IMR-90 (cell line): ENCODE data around the gene EHD4. TPM values are rescaled to one million over a fixed set of nuclear protein-coding genes. Genes with fewer than 3 reads are reported as not detected.
A peak's percentile ranks its signal among the peaks of the same experiment; 100 is the strongest.

ENCODE experiments used
- ATAC-seq: fragments of 200-7000 bp; cut with Tn5 transposase; 2 replicates; pipeline ENCODE4 v1.9.1; 2020; ENCODE audit warnings: low read depth, mild to moderate bottlenecking, moderate library complexity
- BruUV-seq: library from RNA; stranded (reverse); fragments of 400-500 nt; replicated peaks from 2 replicates; lab custom pipeline; 2021; lab: Mats Ljungman, UMichigan
- CTCF ChIA-PET: fragments of 300-600 bp; formaldehyde crosslinking; extraction: SDS; loops from one replicate; lab custom pipeline; 2021; ENCODE audit warnings: antibody characterized with exemption; lab: Yijun Ruan, JAX
- POLR2A ChIA-PET: fragments of 300-600 bp; sonication (Branson Sonifier 250); formaldehyde crosslinking; loops from one replicate; lab custom pipeline; 2022; ENCODE audit warnings: antibody characterized with exemption; ENCODE audit not compliant: unreplicated experiment; lab: Charles Lee
- DNase-seq: peaks from one replicate; pipeline ENCODE4 v3.0.0; 2013
- H2AFZ ChIP-seq: replicated peaks from 2 replicates; pipeline ENCODE3; 2013; ENCODE audit warnings: low read length, mild to moderate bottlenecking; ENCODE audit not compliant: poor library complexity
- H2AK5ac ChIP-seq: 2 replicates; pipeline ENCODE4 v1.6.1; 2013; ENCODE audit warnings: low read depth, low read length, inconsistent platforms
- H2AK9ac ChIP-seq: replicated peaks from 2 replicates; pipeline ENCODE3; 2013; ENCODE audit warnings: mild to moderate bottlenecking, low read depth, low read length, moderate library complexity; ENCODE audit not compliant: poor library complexity
- H2BK120ac ChIP-seq: 2 replicates; pipeline ENCODE4 v1.6.1; 2013; ENCODE audit warnings: low read depth, low read length, inconsistent platforms
- H2BK15ac ChIP-seq: 3 replicates; pipeline ENCODE4 v1.6.1; 2013; ENCODE audit warnings: low read depth, low read length, inconsistent platforms
- H2BK20ac ChIP-seq: 2 replicates; pipeline ENCODE4 v1.6.1; 2013; ENCODE audit warnings: low read depth, mild to moderate bottlenecking, inconsistent platforms, low read length, moderate library complexity
- H2BK5ac ChIP-seq: 2 replicates; pipeline ENCODE4 v1.6.1; 2013; ENCODE audit warnings: mild to moderate bottlenecking, low read depth, low read length, inconsistent platforms; ENCODE audit not compliant: poor library complexity, severe bottlenecking
- H3K14ac ChIP-seq: replicated peaks from 2 replicates; pipeline ENCODE4 v1.6.1; 2013; ENCODE audit warnings: low read depth, low read length, inconsistent platforms
- H3K18ac ChIP-seq: 2 replicates; pipeline ENCODE4 v1.6.1; 2013; ENCODE audit warnings: low read depth, low read length, control low read depth
- H3K23ac ChIP-seq: 2 replicates; pipeline ENCODE4 v1.6.1; 2013; ENCODE audit warnings: low read depth, low read length, inconsistent platforms
- H3K27ac ChIP-seq: 2 replicates; pipeline ENCODE4 v1.5.1; 2013; ENCODE audit warnings: mild to moderate bottlenecking, control low read depth, low read length; ENCODE audit not compliant: insufficient read depth
- H3K27me3 ChIP-seq: 2 replicates; pipeline ENCODE4 v1.6.1; 2013; ENCODE audit warnings: low read length; ENCODE audit not compliant: control insufficient read depth, insufficient read depth
- H3K36me3 ChIP-seq: 2 replicates; pipeline ENCODE4 v1.6.1; 2013; ENCODE audit warnings: low read length, mixed read lengths; ENCODE audit not compliant: control insufficient read depth, insufficient read depth
- H3K4ac ChIP-seq: 2 replicates; pipeline ENCODE4 v1.6.1; 2013; ENCODE audit warnings: low read depth, low read length, inconsistent platforms
- H3K4me1 ChIP-seq: 2 replicates; pipeline ENCODE4 v1.6.1; 2013; ENCODE audit warnings: low read length, mixed read lengths; ENCODE audit not compliant: control insufficient read depth, insufficient read depth
- H3K4me2 ChIP-seq: 2 replicates; pipeline ENCODE4 v1.6.1; 2013; ENCODE audit warnings: low read depth, mild to moderate bottlenecking, control low read depth, low read length, moderate library complexity
- H3K4me3 ChIP-seq: 2 replicates; pipeline ENCODE4 v1.5.1; 2013; ENCODE audit warnings: low read depth, mild to moderate bottlenecking, control low read depth, low read length, moderate library complexity; ENCODE audit not compliant: insufficient read depth
- H3K56ac ChIP-seq: 2 replicates; pipeline ENCODE4 v1.6.1; 2013; ENCODE audit warnings: low read length, inconsistent platforms; ENCODE audit not compliant: insufficient read depth; ENCODE audit errors: extremely low read depth
- H3K79me1 ChIP-seq, 2 experiments: 2 replicates each; pipeline ENCODE4 v1.6.1; 2013; ENCODE audit warnings: low read length in 2 of 2, inconsistent platforms in 1 of 2, low read depth in 1 of 2
- H3K9ac ChIP-seq: 2 replicates; pipeline ENCODE4 v1.6.1; 2013; ENCODE audit warnings: low read depth, low read length, control low read depth
- H3K9me1 ChIP-seq: 2 replicates; pipeline ENCODE4 v1.6.1; 2013; ENCODE audit warnings: low read length, inconsistent platforms; ENCODE audit not compliant: insufficient read depth
- H3K9me3 ChIP-seq: 2 replicates; pipeline ENCODE4 v1.6.1; 2013; ENCODE audit warnings: low read length; ENCODE audit not compliant: control insufficient read depth, insufficient read depth
- H4K20me1 ChIP-seq: 2 replicates; pipeline ENCODE4 v1.6.1; 2013; ENCODE audit warnings: low read length, inconsistent platforms; ENCODE audit not compliant: insufficient read depth
- H4K5ac ChIP-seq: 2 replicates; pipeline ENCODE4 v1.6.1; 2013; ENCODE audit warnings: mild to moderate bottlenecking, low read depth, low read length, control low read depth
- H4K8ac ChIP-seq, 2 experiments: 2 replicates each; pipeline ENCODE4 v1.6.1; 2013; ENCODE audit warnings: low read depth in 2 of 2, low read length in 2 of 2, control low read depth in 1 of 2, inconsistent platforms in 1 of 2
- H4K91ac ChIP-seq: 2 replicates; pipeline ENCODE4 v1.6.1; 2013; ENCODE audit warnings: low read depth, low read length, inconsistent platforms; ENCODE audit not compliant: insufficient read depth
- BHLHE40 ChIP-seq: fragments of 150-350 bp; IDR thresholded peaks from 2 replicates; pipeline ENCODE4 v1.6.1; 2016; ENCODE audit warnings: mild to moderate bottlenecking, low read depth, low read length
- CEBPB ChIP-seq: IDR thresholded peaks from 2 replicates; pipeline ENCODE4 v1.6.1; 2012; ENCODE audit warnings: low read depth, low read length, improper control_type of control experiment
- CHD1 ChIP-seq: IDR thresholded peaks from 2 replicates; pipeline ENCODE4 v1.6.1; 2012; ENCODE audit warnings: low read depth, low read length, improper control_type of control experiment
- CTCF ChIP-seq: conservative IDR thresholded peaks from 2 replicates; pipeline ENCODE4 v1.5.1; 2012; ENCODE audit warnings: mild to moderate bottlenecking, low read depth, low read length, improper control_type of control experiment
- FOS ChIP-seq: fragments of 150-350 bp; IDR thresholded peaks from 2 replicates; pipeline ENCODE4 v1.6.1; 2016; ENCODE audit warnings: low read depth, low read length
- MAFK ChIP-seq: IDR thresholded peaks from 2 replicates; pipeline ENCODE4 v1.6.1; 2012; ENCODE audit warnings: low read depth, low read length, improper control_type of control experiment
- MAZ ChIP-seq: IDR thresholded peaks from 2 replicates; pipeline ENCODE4 v1.6.1; 2012; ENCODE audit warnings: low read depth, mild to moderate bottlenecking, low read length, improper control_type of control experiment, moderate library complexity, borderline replicate concordance
- MXI1 ChIP-seq: IDR thresholded peaks from 2 replicates; pipeline ENCODE4 v1.6.1; 2012; ENCODE audit warnings: low read depth, mild to moderate bottlenecking, low read length, moderate library complexity, borderline replicate concordance
- POLR2A ChIP-seq: IDR thresholded peaks from 2 replicates; pipeline ENCODE4 v1.6.1; 2012; ENCODE audit warnings: mild to moderate bottlenecking, low read depth, low read length
- RAD21 ChIP-seq: IDR thresholded peaks from 2 replicates; pipeline ENCODE4 v1.6.1; 2012; ENCODE audit warnings: low read length, improper control_type of control experiment
- RCOR1 ChIP-seq: IDR thresholded peaks from 2 replicates; pipeline ENCODE4 v1.6.1; 2012; ENCODE audit warnings: mild to moderate bottlenecking, low read length, improper control_type of control experiment; ENCODE audit not compliant: insufficient replicate concordance
- RFX5 ChIP-seq: IDR thresholded peaks from 2 replicates; pipeline ENCODE4 v1.8.0; 2012; ENCODE audit warnings: low read depth, mild to moderate bottlenecking, low read length, moderate library complexity
- SMC3 ChIP-seq: fragments of 150-350 bp; IDR thresholded peaks from 2 replicates; pipeline ENCODE4 v1.6.1; 2016; ENCODE audit warnings: low read depth, mild to moderate bottlenecking, antibody characterized with exemption, low read length, moderate library complexity
- USF2 ChIP-seq: fragments of 150-350 bp; IDR thresholded peaks from 2 replicates; pipeline ENCODE4 v1.6.1; 2017; ENCODE audit warnings: mild to moderate bottlenecking, antibody characterized with exemption, low read length, low read depth
- WGBS, 2 experiments: methylation state at CpG; one replicate each; pipeline versions ENCODE4 v1.1.5 to v1.1.7; 2013; ENCODE audit warnings: missing lambda C conversion rate in 2 of 2; ENCODE audit not compliant: insufficient read length in 1 of 2; ENCODE audit errors: extremely low coverage in 2 of 2; 5-methylcytosine and 5-hydroxymethylcytosine counted together
- dilution Hi-C: fragments of 300-500 bp; cut with HindIII; formaldehyde crosslinking; loops from one replicate; pipeline ENCODE4 v1.14.3; 2018; ENCODE audit warnings: low sequenced_read_pairs; ENCODE audit not compliant: unreplicated experiment
- in situ Hi-C: fragments of 300-500 bp; cut with MboI; formaldehyde crosslinking; loops from 3 replicates; pipeline ENCODE4 v1.14.3; 2019; ENCODE audit warnings: low sequenced_read_pairs, inconsistent platforms, mixed read lengths
- intact Hi-C: fragments of 100-400 bp; cut with micrococcal nuclease; formaldehyde crosslinking; loops from 2 replicates; pipeline ENCODE4 v1.10.0; 2022
- polyA plus RNA-seq, 3 experiments: library from polyadenylated mRNA; depleted of rRNA; stranded (reverse); fragments of >200 nt; gene quantifications; 2 replicates each; pipeline ENCODE4 v1.2.3, GENCODE V29; 2012; ENCODE audit warnings: low replicate concordance in 1 of 3
- total RNA-seq: library from RNA; depleted of rRNA; stranded (reverse); fragments of >200 nt; gene quantifications from 2 replicates; pipeline ENCODE4 v1.2.3, GENCODE V29; 2012

EHD4 gene
- total and polyA plus RNA-seq, 2 of the 4 experiments (the other 2 are of a cell fraction): 21.0 to 29.0 TPM

GRCh38 chr15:41927536-41927935 is 44.8 kb downstream of the EHD4 start:
- Histone ChIP-seq H2BK20ac (0 out of 2 replicates have a peak overlapping the region, but pooled peaks have one; percentile 8), H4K91ac (no peak overlapping the region), H2BK120ac (peak overlapping the region; percentile 6; the same call in 1 of the 2 replicates), H3K14ac (no peak overlapping the region), H3K9me1 (peaks cover 33% of the 10 kb centered on the region), H2AK5ac (0 out of 2 replicates have a peak overlapping the region, but pooled peaks have one; percentile 2), H3K9ac (no peak overlapping the region), H4K5ac (no peak overlapping the region), H2BK5ac (no peak overlapping the region), H3K4ac (0 out of 2 replicates have a peak overlapping the region, but pooled peaks have one; percentile 8), H4K8ac (no peak overlapping the region; a peak in 1 of 4 replicates), H3K23ac (no peak overlapping the region; the same call in 1 of the 2 replicates), H2AK9ac (no peak overlapping the region), H3K36me3 (no peaks in the 10 kb centered on the region), H3K4me3 (no peak overlapping the region), H3K27ac (no peak overlapping the region), H2AFZ (no peak overlapping the region), H2BK15ac (no peak overlapping the region), H3K18ac (no peak overlapping the region), H3K56ac (no peak overlapping the region), H3K9me3 (no peaks in the 10 kb centered on the region), H4K20me1 (peaks cover 14% of the 10 kb centered on the region), H3K27me3 (no peaks in the 10 kb centered on the region), H3K4me1 (peaks cover 27% of the 10 kb centered on the region), H3K4me2 (no peak overlapping the region), H3K79me1 (peaks cover 27 to 78% of the 10 kb centered on the region in 2 experiments)
- TF ChIP-seq BHLHE40 (no peak), MAZ (no peak), FOS (no peak), MXI1 (no peak), SMC3 (no peak), MAFK (no peak), CTCF (no peak), USF2 (no peak), RCOR1 (no peak), RAD21 (no peak), CEBPB (no peak), RFX5 (no peak), CHD1 (no peak), POLR2A (no peak)
- dilution Hi-C loops: no loop called here
- intact Hi-C loops: no loop called here
- no peak for ATAC-seq
- DNase-seq: no peak
- in situ Hi-C loops: no loop called here
- ChIA-PET CTCF (no interaction called here), POLR2A (no interaction called here)
- BruUV-seq: no TSS peak
- WGBS, 2 experiments: no CpG with 5 or more reads among the region's 3 CpGs
